Smooth muscle cell (in vitro differentiated cells): ENCODE measurements around the gene KIF22. TPM values are rescaled to one million over a fixed set of nuclear protein-coding genes. Genes with fewer than 3 reads are reported as not detected.

Experiments
- DNase-seq: peaks from one replicate; lab custom pipeline; 2025; ENCODE audit not compliant: unreplicated experiment; lab: John Stamatoyannopoulos, UW
- H2AFZ ChIP-seq: fragments of 200-600 bp; sonication (generic); 2 replicates; pipeline ENCODE4 v1.6.0; 2016; ENCODE audit warnings: antibody characterized with exemption, low read depth, mild to moderate bottlenecking
- H3F3A ChIP-seq: fragments of 200-600 bp; sonication (generic); 2 replicates; pipeline ENCODE4 v1.6.0; 2017; ENCODE audit warnings: antibody characterized with exemption, low read depth
- H3K27ac ChIP-seq: fragments of 200-600 bp; sonication (generic); 2 replicates; pipeline ENCODE4 v1.5.1; 2016; ENCODE audit warnings: low read depth, mild to moderate bottlenecking
- H3K27me3 ChIP-seq: fragments of 200-600 bp; sonication (generic); 2 replicates; pipeline ENCODE4 v1.6.1; 2016; ENCODE audit warnings: low read depth, mild to moderate bottlenecking
- H3K36me3 ChIP-seq: fragments of 200-600 bp; sonication (generic); 2 replicates; pipeline ENCODE4 v1.5.1; 2016; ENCODE audit warnings: low read depth
- H3K4me1 ChIP-seq: fragments of 200-600 bp; sonication (generic); 2 replicates; pipeline ENCODE4 v1.5.1; 2016; ENCODE audit warnings: low read depth
- H3K4me2 ChIP-seq: fragments of 200-600 bp; sonication (generic); 2 replicates; pipeline ENCODE4 v1.6.0; 2016; ENCODE audit warnings: mild to moderate bottlenecking
- H3K4me3 ChIP-seq: fragments of 200-600 bp; sonication (generic); 2 replicates; pipeline ENCODE4 v1.5.1; 2016; ENCODE audit warnings: mild to moderate bottlenecking
- H3K79me2 ChIP-seq: fragments of 200-600 bp; sonication (generic); 2 replicates; pipeline ENCODE4 v1.6.0; 2016; ENCODE audit warnings: low read depth, mild to moderate bottlenecking
- H3K9ac ChIP-seq: fragments of 200-600 bp; sonication (generic); 2 replicates; pipeline ENCODE4 v1.6.0; 2016; ENCODE audit warnings: low read depth
- H3K9me3 ChIP-seq: fragments of 200-600 bp; sonication (generic); replicated peaks from 2 replicates; pipeline ENCODE4 v1.5.1; 2016; ENCODE audit warnings: low read depth
- H4K20me1 ChIP-seq: fragments of 200-600 bp; sonication (generic); 2 replicates; pipeline ENCODE4 v1.6.0; 2016; ENCODE audit warnings: low read depth
- WGBS: methylation state at CpG from one replicate; pipeline ENCODE4 v1.1.7; 2016; ENCODE audit warnings: low lambda C conversion rate; 5-methylcytosine and 5-hydroxymethylcytosine counted together
- polyA plus RNA-seq: library from polyadenylated mRNA; unstranded; fragments of >200 nt; fragmentation: Nextera tagmentation; extraction: Ambion mirVana; gene quantifications from 2 replicates; pipeline ENCODE4 v1.2.1, GENCODE V29; 2016
- small RNA-seq: library from RNA; depleted of rRNA; stranded (forward); fragments of <200 nt; gene quantifications from one replicate; pipeline ENCODE3, GENCODE V24; 2014
- total RNA-seq: library from RNA; depleted of rRNA; stranded (reverse); fragments of >200 nt; gene quantifications from 2 replicates; pipeline ENCODE4 v1.2.3, GENCODE V29; 2014
- TF ChIP-seq, protein P1 (sequence below): fragments of 200-600 bp; sonication (generic); IDR thresholded peaks from 2 replicates; pipeline ENCODE4 v1.5.1; 2017; ENCODE audit warnings: borderline replicate concordance, mild to moderate bottlenecking, antibody characterized with exemption; ENCODE audit not compliant: insufficient read depth, poor library complexity, severe bottlenecking

Gene KIF22
- total and polyA plus RNA-seq, 2 experiments from 2014 or later, result 16.0 to 33.5 TPM

DNA sequence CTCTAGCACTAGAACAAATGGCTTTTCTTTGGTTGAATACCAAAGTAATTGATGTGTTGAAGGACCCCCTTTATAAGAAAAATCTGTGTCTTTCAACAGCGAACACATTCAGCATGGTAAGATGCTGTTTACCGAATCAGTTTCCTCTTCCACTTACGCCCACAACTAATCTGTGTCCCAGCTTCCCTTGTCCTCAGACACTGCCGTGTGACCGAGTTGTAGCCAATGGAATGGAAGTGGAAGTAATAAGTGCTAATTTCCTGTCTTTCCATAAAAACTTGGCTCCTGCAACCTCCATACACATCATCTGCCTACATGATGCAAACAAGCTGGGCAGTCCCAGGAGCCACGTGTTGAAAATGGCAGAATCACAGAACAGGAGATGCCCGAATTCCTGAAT, 62.1 kb downstream of the KIF22 start:
- Histone ChIP-seq H3K27ac (no peak overlapping the region), H4K20me1 (no peaks in the 10 kb centered on the region), H2AFZ (no peak overlapping the region), H3K9me3 (no peaks in the 10 kb centered on the region), H3K79me2 (no peaks in the 10 kb centered on the region), H3K4me1 (no peaks in the 10 kb centered on the region), H3K4me3 (no peak overlapping the region), H3F3A (no peaks in the 10 kb centered on the region), H3K27me3 (no peaks in the 10 kb centered on the region), H3K9ac (no peak overlapping the region), H3K36me3 (no peaks in the 10 kb centered on the region), H3K4me2 (no peak overlapping the region)
- WGBS, result 83% methylated on average over 7 of the region's 7 CpGs
- TF ChIP-seq, protein P1, sequence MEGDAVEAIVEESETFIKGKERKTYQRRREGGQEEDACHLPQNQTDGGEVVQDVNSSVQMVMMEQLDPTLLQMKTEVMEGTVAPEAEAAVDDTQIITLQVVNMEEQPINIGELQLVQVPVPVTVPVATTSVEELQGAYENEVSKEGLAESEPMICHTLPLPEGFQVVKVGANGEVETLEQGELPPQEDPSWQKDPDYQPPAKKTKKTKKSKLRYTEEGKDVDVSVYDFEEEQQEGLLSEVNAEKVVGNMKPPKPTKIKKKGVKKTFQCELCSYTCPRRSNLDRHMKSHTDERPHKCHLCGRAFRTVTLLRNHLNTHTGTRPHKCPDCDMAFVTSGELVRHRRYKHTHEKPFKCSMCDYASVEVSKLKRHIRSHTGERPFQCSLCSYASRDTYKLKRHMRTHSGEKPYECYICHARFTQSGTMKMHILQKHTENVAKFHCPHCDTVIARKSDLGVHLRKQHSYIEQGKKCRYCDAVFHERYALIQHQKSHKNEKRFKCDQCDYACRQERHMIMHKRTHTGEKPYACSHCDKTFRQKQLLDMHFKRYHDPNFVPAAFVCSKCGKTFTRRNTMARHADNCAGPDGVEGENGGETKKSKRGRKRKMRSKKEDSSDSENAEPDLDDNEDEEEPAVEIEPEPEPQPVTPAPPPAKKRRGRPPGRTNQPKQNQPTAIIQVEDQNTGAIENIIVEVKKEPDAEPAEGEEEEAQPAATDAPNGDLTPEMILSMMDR, result no peak
- DNase-seq, result no peak

DNA sequence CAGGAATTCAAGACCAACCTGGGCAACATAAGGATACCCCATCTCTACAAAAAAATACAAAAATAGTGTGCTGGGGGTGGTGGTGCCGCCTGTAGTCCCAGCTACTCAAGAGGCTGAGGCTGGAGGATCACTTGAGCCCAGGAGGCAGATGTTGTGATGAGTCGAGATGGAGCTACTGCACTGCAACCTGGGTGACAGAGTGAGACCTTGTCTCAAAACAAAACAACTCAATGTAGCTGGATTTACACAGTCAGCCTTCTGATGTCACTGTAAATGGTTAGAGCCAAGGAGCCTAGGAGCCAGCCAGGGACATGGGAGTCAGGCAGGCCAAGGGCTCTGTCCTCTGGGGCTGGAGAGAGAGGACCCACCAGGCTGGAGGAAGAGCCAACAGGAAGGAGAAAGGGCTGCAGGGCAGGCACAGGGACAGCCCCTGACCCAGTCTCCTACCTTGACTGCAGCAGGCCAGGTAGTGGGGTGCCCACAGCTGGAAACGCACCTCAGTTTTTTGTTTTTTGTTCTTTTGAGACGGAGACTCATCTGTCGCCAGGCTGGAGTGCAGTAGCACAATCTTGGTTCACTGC, 64.1 kb downstream of the KIF22 start:
- no peaks in the 10 kb centered on the region for H3K36me3 ChIP-seq
- H3K79me2 ChIP-seq, result no peaks in the 10 kb centered on the region
- H3K27ac ChIP-seq, result no peak overlapping the region
- no peak overlapping the region for H3K4me2 ChIP-seq
- WGBS, result 93% methylated on average over 5 of the region's 5 CpGs
- H3F3A ChIP-seq, result no peaks in the 10 kb centered on the region
- no peaks in the 10 kb centered on the region for H3K27me3 ChIP-seq
- no peaks in the 10 kb centered on the region for H3K4me1 ChIP-seq
- no peak overlapping the region for H2AFZ ChIP-seq
- TF ChIP-seq, protein P1, result no peak
- no peak for DNase-seq
- no peak overlapping the region for H3K9ac ChIP-seq
- H4K20me1 ChIP-seq, result no peaks in the 10 kb centered on the region
- no peaks in the 10 kb centered on the region for H3K9me3 ChIP-seq
- no peak overlapping the region for H3K4me3 ChIP-seq

Small RNA genes lying within 50 kb of the gene (small RNA-seq; reads per million reads assigned to genes)
- gene AC009133.6 (not detected), gene AC120114.4 (not detected)

Other genes starting within 250 kb of the KIF22 start
- gene SPN, start 127.5 kb upstream of the KIF22 start, total RNA-seq, result not detected in 2 replicates
- not detected in 2 replicates for gene SPN, start 127.5 kb upstream of the KIF22 start, polyA plus RNA-seq
- 67.4 and 69.6 TPM in 2 replicates for gene QPRT, start 111.6 kb upstream of the KIF22 start, total RNA-seq
- gene QPRT, start 111.6 kb upstream of the KIF22 start, polyA plus RNA-seq, result 152 and 196 TPM in 2 replicates
- gene C16orf54, start 44.8 kb upstream of the KIF22 start, total RNA-seq, result not detected in 2 replicates
- not detected in 2 replicates for gene C16orf54, start 44.8 kb upstream of the KIF22 start, polyA plus RNA-seq
- gene ZG16, start 12.5 kb upstream of the KIF22 start, total RNA-seq, result not detected in 2 replicates
- not detected in 2 replicates for gene ZG16, start 12.5 kb upstream of the KIF22 start, polyA plus RNA-seq
- 77.2 and 104 TPM in 2 replicates for gene MAZ, start 15.8 kb downstream of the KIF22 start, total RNA-seq
- gene MAZ, start 15.8 kb downstream of the KIF22 start, polyA plus RNA-seq, result 215 and 229 TPM in 2 replicates
- gene PRRT2, start 21.4 kb downstream of the KIF22 start, total RNA-seq, result 12.2 and 25.9 TPM in 2 replicates
- gene PRRT2, start 21.4 kb downstream of the KIF22 start, polyA plus RNA-seq, result 12.2 and 20.1 TPM in 2 replicates
- gene PAGR1, start 25.4 kb downstream of the KIF22 start, total RNA-seq, result 15.6 and 21.1 TPM in 2 replicates
- 34.5 and 44.8 TPM in 2 replicates for gene PAGR1, start 25.4 kb downstream of the KIF22 start, polyA plus RNA-seq
- 47.5 and 57.4 TPM in 2 replicates for gene MVP, start 29.7 kb downstream of the KIF22 start, total RNA-seq
- gene MVP, start 29.7 kb downstream of the KIF22 start, polyA plus RNA-seq, result 110 and 123 TPM in 2 replicates
- gene CDIPT, start 72.5 kb downstream of the KIF22 start, total RNA-seq, result 61.4 and 63.2 TPM in 2 replicates
- 90.7 and 118 TPM in 2 replicates for gene CDIPT, start 72.5 kb downstream of the KIF22 start, polyA plus RNA-seq
- 23.8 and 178 TPM in 2 replicates for gene SEZ6L2, start 108.8 kb downstream of the KIF22 start, total RNA-seq
- gene SEZ6L2, start 108.8 kb downstream of the KIF22 start, polyA plus RNA-seq, result 37.5 and 46.1 TPM in 2 replicates
- 4.1 and 7.1 TPM in 2 replicates for gene ASPHD1, start 109.7 kb downstream of the KIF22 start, total RNA-seq
- gene ASPHD1, start 109.7 kb downstream of the KIF22 start, polyA plus RNA-seq, result 26.1 and 28.8 TPM in 2 replicates
- gene KCTD13, start 135.5 kb downstream of the KIF22 start, total RNA-seq, result 8.0 and 16.3 TPM in 2 replicates
- 23.6 and 30.5 TPM in 2 replicates for gene KCTD13, start 135.5 kb downstream of the KIF22 start, polyA plus RNA-seq
- 99.2 and 107 TPM in 2 replicates for gene TMEM219, start 171.3 kb downstream of the KIF22 start, total RNA-seq
- 176 and 186 TPM in 2 replicates for gene TMEM219, start 171.3 kb downstream of the KIF22 start, polyA plus RNA-seq
- gene TAOK2, start 183.1 kb downstream of the KIF22 start, total RNA-seq, result 26.2 and 26.8 TPM in 2 replicates
- 26.0 TPM in 2 replicates for gene TAOK2, start 183.1 kb downstream of the KIF22 start, polyA plus RNA-seq
- gene HIRIP3, start 204.9 kb downstream of the KIF22 start, total RNA-seq, result 11.3 and 17.0 TPM in 2 replicates
- gene HIRIP3, start 204.9 kb downstream of the KIF22 start, polyA plus RNA-seq, result 13.2 and 13.9 TPM in 2 replicates
- 92.2 and 181 TPM in 2 replicates for gene INO80E, start 205.5 kb downstream of the KIF22 start, total RNA-seq
- gene INO80E, start 205.5 kb downstream of the KIF22 start, polyA plus RNA-seq, result 17.7 and 19.3 TPM in 2 replicates
- 0.09 TPM in 1 of 2 replicates, not detected in the other for gene DOC2A, start 220.3 kb downstream of the KIF22 start, total RNA-seq
- not detected in 2 replicates for gene DOC2A, start 220.3 kb downstream of the KIF22 start, polyA plus RNA-seq
- gene C16orf92, start 232.4 kb downstream of the KIF22 start, total RNA-seq, result not detected in 2 replicates
- not detected in 2 replicates for gene C16orf92, start 232.4 kb downstream of the KIF22 start, polyA plus RNA-seq
- 0.45 TPM in 1 of 2 replicates, not detected in the other for gene TLCD3B, start 240.5 kb downstream of the KIF22 start, total RNA-seq
- 0.48 and 1.3 TPM in 2 replicates for gene TLCD3B, start 240.5 kb downstream of the KIF22 start, polyA plus RNA-seq